ENCODE data around the gene ASPG. TPM values are rescaled to one million over a fixed set of nuclear protein-coding genes. Genes with fewer than 3 reads are reported as not detected.

Gene ASPG
- total RNA-seq, 1 experiment from 2014 or later, result not detected

GRCh38 chr14:104075530-104076151, 9.9 kb upstream of the ASPG start:
- no peak for DNase-seq (ENCODE audit: low spot score)

GRCh38 chr14:104076743-104077142, 8.8 kb upstream of the ASPG start:
- DNase-seq (ENCODE audit: low spot score), result no peak

- peak; percentile 75 for DNase-seq (ENCODE audit: low spot score)
These were observed 7.5 kb upstream of the ASPG start for GRCh38 chr14:104078031-104078455.

GRCh38 chr14:104080376-104081260, 4.9 kb upstream of the ASPG start:
- no peak for DNase-seq (ENCODE audit: low spot score)

GRCh38 chr14:104081261-104081835, 4.2 kb upstream of the ASPG start:
- no peak for DNase-seq (ENCODE audit: low spot score)

GRCh38 chr14:104081951-104082464, 3.5 kb upstream of the ASPG start:
- DNase-seq (ENCODE audit: low spot score), result no peak

GRCh38 chr14:104082807-104083206, 2.7 kb upstream of the ASPG start:
- DNase-seq (ENCODE audit: low spot score), result no peak

GRCh38 chr14:104084251-104085002, 1.1 kb upstream of the ASPG start:
- no peak for DNase-seq (ENCODE audit: low spot score)

GRCh38 chr14:104085889-104086201, 345 bp downstream of the ASPG start:
- DNase-seq (ENCODE audit: low spot score), result no peak

- no peak for DNase-seq (ENCODE audit: low spot score)
These were observed 735 bp downstream of the ASPG start for GRCh38 chr14:104086210-104086660.

GRCh38 chr14:104086661-104087461, 1.4 kb downstream of the ASPG start:
- DNase-seq (ENCODE audit: low spot score), result no peak

GRCh38 chr14:104087505-104087904, 2.0 kb downstream of the ASPG start:
- no peak for DNase-seq (ENCODE audit: low spot score)

GRCh38 chr14:104087981-104088850, 2.7 kb downstream of the ASPG start:
- DNase-seq (ENCODE audit: low spot score), result no peak

GRCh38 chr14:104090071-104090748, 4.7 kb downstream of the ASPG start:
- DNase-seq (ENCODE audit: low spot score), result no peak

GRCh38 chr14:104091061-104091926, 5.8 kb downstream of the ASPG start:
- no peak for DNase-seq (ENCODE audit: low spot score)

GRCh38 chr14:104091927-104092771, 6.6 kb downstream of the ASPG start:
- DNase-seq (ENCODE audit: low spot score), result no peak

- DNase-seq (ENCODE audit: low spot score), result no peak
These were observed 7.4 kb downstream of the ASPG start for GRCh38 chr14:104092931-104093365.

Data from HT-29 (cell line).